ENCODE results near the gene PIK3R5.

- no peak for TF ChIP-seq GATA3 (IDR thresholded peaks at IDR 0.05; ENCODE audit: low read depth, low read length)
- no peak for TF ChIP-seq GATA2 (IDR thresholded peaks at IDR 0.05; ENCODE audit: low read depth, low read length)
Observed at GRCh38 chr17:8914554-8914953, 51.0 kb downstream of the PIK3R5 start.

Data from SH-SY5Y (cell line).